T-helper 9 cell (primary cell): ENCODE data around the gene YTHDF2.
"Not testable (repeated sequence)": the region's sequence is repeated elsewhere in the genome, so short reads cannot be mapped to it uniquely, and the experiment has no call there.

Experiments used
- DNase-seq: peaks from one replicate; pipeline ENCODE4 v3.0.0-alpha.2; 2020

Gene YTHDF2

GRCh38 chr1:28761189-28761588 lies 24.4 kb downstream of the YTHDF2 start:
- DNase-seq = no peak

- no peak for DNase-seq
Measured at GRCh38 chr1:28766532-28767183, 29.9 kb downstream of the YTHDF2 start.

- DNase-seq = no peak
Measured at GRCh38 chr1:28770601-28771165, 33.9 kb downstream of the YTHDF2 start.

GRCh38 chr1:28771921-28772320 lies 35.2 kb downstream of the YTHDF2 start:
- DNase-seq = not testable (repeated sequence)

GRCh38 chr1:28773105-28773504 lies 36.4 kb downstream of the YTHDF2 start:
- no peak for DNase-seq

- DNase-seq = peak; percentile 53
Measured at GRCh38 chr1:28775121-28775942, 38.6 kb downstream of the YTHDF2 start.

- DNase-seq = no peak
Measured at GRCh38 chr1:28776341-28776740, 39.6 kb downstream of the YTHDF2 start.

- DNase-seq = no peak
Measured at GRCh38 chr1:28778021-28778420, 41.3 kb downstream of the YTHDF2 start.

- DNase-seq = no peak
Measured at GRCh38 chr1:28779751-28780408, 43.1 kb downstream of the YTHDF2 start.

GRCh38 chr1:28781305-28781704 lies 44.6 kb downstream of the YTHDF2 start:
- no peak for DNase-seq

- no peak for DNase-seq
Measured at GRCh38 chr1:28782011-28782410, 45.3 kb downstream of the YTHDF2 start.

- no peak for DNase-seq
Measured at GRCh38 chr1:28783363-28783762, 46.6 kb downstream of the YTHDF2 start.

- no peak for DNase-seq
Measured at GRCh38 chr1:28789412-28789811, 52.7 kb downstream of the YTHDF2 start.

GRCh38 chr1:28789816-28790215 lies 53.1 kb downstream of the YTHDF2 start:
- DNase-seq = no peak

- DNase-seq = no peak
Measured at GRCh38 chr1:28790377-28791035, 53.8 kb downstream of the YTHDF2 start.

GRCh38 chr1:28791929-28792328 lies 55.2 kb downstream of the YTHDF2 start:
- DNase-seq = not testable (repeated sequence)

GRCh38 chr1:28792644-28793121 lies 55.9 kb downstream of the YTHDF2 start:
- no peak for DNase-seq

- DNase-seq = not testable (repeated sequence)
Measured at GRCh38 chr1:28794582-28794981, 57.8 kb downstream of the YTHDF2 start.

GRCh38 chr1:28796352-28797211 lies 59.8 kb downstream of the YTHDF2 start:
- DNase-seq = no peak

- no peak for DNase-seq
Measured at GRCh38 chr1:28800324-28800723, 63.6 kb downstream of the YTHDF2 start.

GRCh38 chr1:28801461-28801860 lies 64.7 kb downstream of the YTHDF2 start:
- no peak for DNase-seq

GRCh38 chr1:28803051-28803450 lies 66.3 kb downstream of the YTHDF2 start:
- no peak for DNase-seq
